WTC11 (cell line): ENCODE measurements around the gene LYPD6. TPM values are rescaled to one million over a fixed set of nuclear protein-coding genes. Genes with fewer than 3 reads are reported as not detected.

Experiments used
- ATAC-seq: fragments of 200-7000 bp; cut with Tn5 transposase; 2 replicates; pipeline ENCODE4 v1.10.0; 2021; ENCODE audit warnings: mild to moderate bottlenecking, moderate library complexity
- CTCF ChIA-PET: fragments of 300-600 bp; sonication (Branson Sonifier 250); formaldehyde crosslinking; loops from one replicate; lab custom pipeline; 2021; ENCODE audit warnings: antibody characterized with exemption; lab: Charles Lee
- POLR2A ChIA-PET: fragments of 350-600 bp; sonication (Branson Sonifier 250); formaldehyde crosslinking; loops from one replicate; lab custom pipeline; 2021; ENCODE audit warnings: antibody characterized with exemption; lab: Charles Lee
- DNase-seq: peaks from one replicate; pipeline ENCODE4 v3.0.0; 2021; ENCODE audit warnings: low spot score
- H3K27ac Mint-ChIP-seq: 2 replicates; pipeline ENCODE4 v1.8.0; 2021; ENCODE audit warnings: mixed read lengths
- H3K27me3 Mint-ChIP-seq: 2 replicates; pipeline ENCODE4 v1.8.0; 2021; ENCODE audit warnings: low read depth, mild to moderate bottlenecking, moderate library complexity, mixed read lengths
- H3K36me3 Mint-ChIP-seq: 2 replicates; pipeline ENCODE4 v1.8.0; 2021; ENCODE audit warnings: mixed read lengths
- H3K4me1 Mint-ChIP-seq: 2 replicates; pipeline ENCODE4 v1.8.0; 2022; ENCODE audit warnings: mixed read lengths
- H3K4me3 Mint-ChIP-seq: 2 replicates; pipeline ENCODE4 v1.8.0; 2021; ENCODE audit warnings: mild to moderate bottlenecking, moderate library complexity, mixed read lengths
- H3K9me3 Mint-ChIP-seq: 2 replicates; pipeline ENCODE4 v1.8.0; 2021; ENCODE audit warnings: mixed read lengths
- ATF6 ChIP-seq: sonication (generic); formaldehyde crosslinking; IDR thresholded peaks from 2 replicates; pipeline ENCODE4 v1.8.1; 2023; ENCODE audit warnings: mild to moderate bottlenecking, missing genetic modification reagents
- E2F4 ChIP-seq: sonication (generic); formaldehyde crosslinking; IDR thresholded peaks from 2 replicates; pipeline ENCODE4 v1.8.1; 2022; ENCODE audit warnings: low read depth, mild to moderate bottlenecking, moderate library complexity, missing genetic modification reagents, borderline replicate concordance
- ELF4 ChIP-seq: sonication (generic); formaldehyde crosslinking; IDR thresholded peaks from 2 replicates; pipeline ENCODE4 v1.8.1; 2022; ENCODE audit warnings: low read depth, mild to moderate bottlenecking, moderate library complexity, missing genetic modification reagents
- FOXJ3 ChIP-seq: sonication (generic); formaldehyde crosslinking; IDR thresholded peaks from 2 replicates; pipeline ENCODE4 v1.9.0; 2021; ENCODE audit warnings: missing genetic modification reagents, mild to moderate bottlenecking, borderline replicate concordance
- FOXK1 ChIP-seq: sonication (generic); formaldehyde crosslinking; IDR thresholded peaks from 2 replicates; pipeline ENCODE4 v1.8.0; 2022; ENCODE audit warnings: mild to moderate bottlenecking, moderate library complexity, missing genetic modification reagents
- HMGXB4 ChIP-seq: sonication (generic); formaldehyde crosslinking; IDR thresholded peaks from 2 replicates; pipeline ENCODE4 v1.8.1; 2023; ENCODE audit warnings: mild to moderate bottlenecking, moderate library complexity, missing genetic modification reagents
- JAZF1 ChIP-seq: fragments of 250-450 bp; sonication (Bioruptor Pico); IDR thresholded peaks from 2 replicates; pipeline ENCODE4 v1.9.0; 2021; ENCODE audit warnings: moderate library complexity, mild to moderate bottlenecking, inconsistent platforms
- KAT7 ChIP-seq: sonication (generic); formaldehyde crosslinking; IDR thresholded peaks from 2 replicates; pipeline ENCODE4 v1.8.1; 2023; ENCODE audit warnings: missing genetic modification reagents, mild to moderate bottlenecking, borderline replicate concordance
- NFE2L1 ChIP-seq: sonication (generic); formaldehyde crosslinking; IDR thresholded peaks from 2 replicates; pipeline ENCODE4 v1.8.1; 2023; ENCODE audit warnings: missing genetic modification reagents
- NR1H2 ChIP-seq: sonication (generic); formaldehyde crosslinking; IDR thresholded peaks from 2 replicates; pipeline ENCODE4 v1.9.0; 2021; ENCODE audit warnings: mild to moderate bottlenecking, moderate library complexity, missing genetic modification reagents
- TCF7 ChIP-seq: sonication (generic); formaldehyde crosslinking; IDR thresholded peaks from 2 replicates; pipeline ENCODE4 v1.8.0; 2022; ENCODE audit warnings: mild to moderate bottlenecking, low read depth, missing genetic modification reagents, moderate library complexity
- TEAD4 ChIP-seq: sonication (generic); formaldehyde crosslinking; IDR thresholded peaks from 2 replicates; pipeline ENCODE4 v1.8.0; 2022; ENCODE audit warnings: mild to moderate bottlenecking, missing genetic modification reagents
- ZNF121 ChIP-seq: sonication (generic); formaldehyde crosslinking; IDR thresholded peaks from 2 replicates; pipeline ENCODE4 v1.8.0; 2023; ENCODE audit warnings: missing genetic modification reagents
- ZNF317 ChIP-seq: sonication (generic); formaldehyde crosslinking; IDR thresholded peaks from 2 replicates; pipeline ENCODE4 v1.8.1; 2023; ENCODE audit warnings: low read depth, mild to moderate bottlenecking, moderate library complexity, missing genetic modification reagents, borderline replicate concordance
- ZNF532 ChIP-seq: fragments of 250-450 bp; sonication (Bioruptor Pico); IDR thresholded peaks from 2 replicates; pipeline ENCODE4 v1.9.0; 2021; ENCODE audit warnings: mild to moderate bottlenecking, borderline replicate concordance
- total RNA-seq: library from RNA; stranded (reverse); gene quantifications from 3 replicates; pipeline ENCODE4 v1.2.3, GENCODE V29; 2021
- TF ChIP-seq, protein P1 (sequence below): fragments of 250-450 bp; sonication (Bioruptor Pico); conservative IDR thresholded peaks from 2 replicates; pipeline ENCODE4 v1.9.0; 2021; ENCODE audit warnings: mild to moderate bottlenecking
- TF ChIP-seq, protein P2 (sequence below): fragments of 200-600 bp; IDR thresholded peaks from 2 replicates; pipeline ENCODE4 v1.8.0; 2022; ENCODE audit warnings: antibody characterized with exemption
- TF ChIP-seq, protein P3 (sequence below): sonication (generic); formaldehyde crosslinking; IDR thresholded peaks from 2 replicates; pipeline ENCODE4 v1.8.1; 2023; ENCODE audit warnings: mild to moderate bottlenecking, missing genetic modification reagents
- TF ChIP-seq, protein P4 (sequence below): sonication (generic); formaldehyde crosslinking; conservative IDR thresholded peaks from 2 replicates; pipeline ENCODE4 v1.8.1; 2022; ENCODE audit warnings: mild to moderate bottlenecking, missing genetic modification reagents

The LYPD6 gene
- total RNA-seq, 1 experiment from 2014 or later = 4.8 TPM

GRCh38 chr2:149473068-149473467, 142.7 kb downstream of the LYPD6 start:
- H3K4me3 Mint-ChIP-seq = no peak overlapping the region
- H3K27me3 Mint-ChIP-seq = no peaks in the 10 kb centered on the region
- no peak for DNase-seq
- 0 out of 2 replicates have a peak, but pooled peaks cover 2% of the 10 kb centered on the region for H3K36me3 Mint-ChIP-seq
- H3K27ac Mint-ChIP-seq = no peak overlapping the region
- no peaks in the 10 kb centered on the region for H3K4me1 Mint-ChIP-seq
- CTCF ChIA-PET = no interaction called here
- H3K9me3 Mint-ChIP-seq = peaks cover 3% of the 10 kb centered on the region; the same call in 1 of the 2 replicates
- ATAC-seq = no peak
- TF ChIP-seq, protein P1, sequence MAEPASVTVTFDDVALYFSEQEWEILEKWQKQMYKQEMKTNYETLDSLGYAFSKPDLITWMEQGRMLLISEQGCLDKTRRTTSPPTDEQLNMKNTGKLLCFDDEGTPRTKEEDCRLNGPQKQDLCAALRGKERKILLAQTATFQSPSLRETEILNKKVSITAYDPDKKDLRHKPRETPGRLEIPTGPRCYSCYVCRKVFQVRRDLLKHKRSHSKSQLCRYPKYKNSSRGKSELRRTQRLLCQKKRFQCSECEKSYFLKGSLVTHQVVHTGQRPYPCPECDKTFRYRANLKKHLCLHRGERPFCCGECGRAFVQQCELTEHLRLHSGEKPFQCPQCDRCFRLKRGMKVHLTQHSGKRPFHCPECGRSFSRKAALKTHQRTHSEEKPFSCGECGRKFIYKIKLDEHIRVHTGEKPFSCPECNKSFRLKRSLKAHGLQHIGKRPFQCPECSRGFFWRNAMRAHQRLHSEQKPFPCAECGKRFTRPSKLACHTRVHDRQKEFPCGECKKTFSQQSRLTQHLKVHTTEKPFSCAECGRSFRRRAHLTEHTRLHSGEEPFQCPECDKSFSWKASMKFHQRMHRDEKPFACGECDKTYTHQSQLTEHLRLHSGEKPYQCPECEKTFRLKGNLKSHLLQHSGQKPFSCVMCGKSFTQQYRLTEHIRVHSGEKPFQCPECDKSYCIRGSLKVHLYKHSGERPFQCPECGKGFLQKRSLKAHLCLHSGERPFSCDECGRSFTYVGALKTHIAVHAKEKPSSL (CRISPR knock-in tag) = no peak
- TF ChIP-seq NR1H2 (CRISPR knock-in tag) (no peak), JAZF1 (CRISPR knock-in tag) (no peak), HMGXB4 (CRISPR knock-in tag) (no peak), NFE2L1 (CRISPR knock-in tag) (no peak), FOXJ3 (CRISPR knock-in tag) (no peak), KAT7 (CRISPR knock-in tag) (no peak), TCF7 (no peak), TEAD4 (CRISPR knock-in tag) (no peak), ELF4 (CRISPR knock-in tag) (no peak), ZNF317 (no peak), ZNF121 (CRISPR knock-in tag) (no peak), E2F4 (CRISPR knock-in tag) (no peak), ZNF532 (CRISPR knock-in tag) (no peak), FOXK1 (CRISPR knock-in tag) (no peak), ATF6 (CRISPR knock-in tag) (no peak)
- TF ChIP-seq, protein P2, sequence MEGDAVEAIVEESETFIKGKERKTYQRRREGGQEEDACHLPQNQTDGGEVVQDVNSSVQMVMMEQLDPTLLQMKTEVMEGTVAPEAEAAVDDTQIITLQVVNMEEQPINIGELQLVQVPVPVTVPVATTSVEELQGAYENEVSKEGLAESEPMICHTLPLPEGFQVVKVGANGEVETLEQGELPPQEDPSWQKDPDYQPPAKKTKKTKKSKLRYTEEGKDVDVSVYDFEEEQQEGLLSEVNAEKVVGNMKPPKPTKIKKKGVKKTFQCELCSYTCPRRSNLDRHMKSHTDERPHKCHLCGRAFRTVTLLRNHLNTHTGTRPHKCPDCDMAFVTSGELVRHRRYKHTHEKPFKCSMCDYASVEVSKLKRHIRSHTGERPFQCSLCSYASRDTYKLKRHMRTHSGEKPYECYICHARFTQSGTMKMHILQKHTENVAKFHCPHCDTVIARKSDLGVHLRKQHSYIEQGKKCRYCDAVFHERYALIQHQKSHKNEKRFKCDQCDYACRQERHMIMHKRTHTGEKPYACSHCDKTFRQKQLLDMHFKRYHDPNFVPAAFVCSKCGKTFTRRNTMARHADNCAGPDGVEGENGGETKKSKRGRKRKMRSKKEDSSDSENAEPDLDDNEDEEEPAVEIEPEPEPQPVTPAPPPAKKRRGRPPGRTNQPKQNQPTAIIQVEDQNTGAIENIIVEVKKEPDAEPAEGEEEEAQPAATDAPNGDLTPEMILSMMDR = no peak
- TF ChIP-seq, protein P3, sequence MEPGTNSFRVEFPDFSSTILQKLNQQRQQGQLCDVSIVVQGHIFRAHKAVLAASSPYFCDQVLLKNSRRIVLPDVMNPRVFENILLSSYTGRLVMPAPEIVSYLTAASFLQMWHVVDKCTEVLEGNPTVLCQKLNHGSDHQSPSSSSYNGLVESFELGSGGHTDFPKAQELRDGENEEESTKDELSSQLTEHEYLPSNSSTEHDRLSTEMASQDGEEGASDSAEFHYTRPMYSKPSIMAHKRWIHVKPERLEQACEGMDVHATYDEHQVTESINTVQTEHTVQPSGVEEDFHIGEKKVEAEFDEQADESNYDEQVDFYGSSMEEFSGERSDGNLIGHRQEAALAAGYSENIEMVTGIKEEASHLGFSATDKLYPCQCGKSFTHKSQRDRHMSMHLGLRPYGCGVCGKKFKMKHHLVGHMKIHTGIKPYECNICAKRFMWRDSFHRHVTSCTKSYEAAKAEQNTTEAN (CRISPR knock-in tag) = no peak
- TF ChIP-seq, protein P4, sequence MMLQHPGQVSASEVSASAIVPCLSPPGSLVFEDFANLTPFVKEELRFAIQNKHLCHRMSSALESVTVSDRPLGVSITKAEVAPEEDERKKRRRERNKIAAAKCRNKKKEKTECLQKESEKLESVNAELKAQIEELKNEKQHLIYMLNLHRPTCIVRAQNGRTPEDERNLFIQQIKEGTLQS (CRISPR knock-in tag) = no peak
- POLR2A ChIA-PET = no interaction called here
